Liver (tissue), 9 donors: ENCODE data around the gene PARM1. TPM values are rescaled to one million over a fixed set of nuclear protein-coding genes. Genes with fewer than 3 reads are reported as not detected.
"Not testable (repeated sequence)": the region's sequence is repeated elsewhere in the genome, so short reads cannot be mapped to it uniquely, and the experiment has no call there.

Source experiments
- DNase-seq: peaks from one replicate; pipeline ENCODE4 v3.0.0-alpha.2; 2017; ENCODE audit warnings: low spot score
- H3K27ac ChIP-seq, 2 donors: one replicate each; pipeline ENCODE4 v1.7.0; 2013; ENCODE audit warnings: inconsistent platforms in 2 of 2, low read length in 2 of 2, control low read depth in 1 of 2, low read depth in 1 of 2, mild to moderate bottlenecking in 1 of 2
- H3K27me3 ChIP-seq, 4 donors: one replicate each; pipeline versions ENCODE4 v1.6.1 to v1.7.0; 2013; ENCODE audit warnings: low read length in 3 of 4, inconsistent platforms in 1 of 4, mild to moderate bottlenecking in 1 of 4, moderate library complexity in 1 of 4; ENCODE audit not compliant: control insufficient read depth in 4 of 4, insufficient read depth in 4 of 4
- H3K36me3 ChIP-seq, 4 donors: one replicate each; pipeline versions ENCODE4 v1.6.1 to v1.7.0; 2013; ENCODE audit warnings: low read length in 3 of 4, mild to moderate bottlenecking in 3 of 4, low read depth in 1 of 4, moderate library complexity in 1 of 4; ENCODE audit not compliant: control insufficient read depth in 4 of 4, insufficient read depth in 3 of 4
- H3K4me1 ChIP-seq, 4 donors: one replicate each; pipeline versions ENCODE4 v1.6.1 to v1.7.0; 2013; ENCODE audit warnings: low read length in 3 of 4, mild to moderate bottlenecking in 3 of 4, moderate library complexity in 1 of 4; ENCODE audit not compliant: control insufficient read depth in 4 of 4, insufficient read depth in 4 of 4
- H3K4me3 ChIP-seq, 3 donors: one replicate each; pipeline versions ENCODE4 v1.6.1 to v1.7.0; 2013; ENCODE audit warnings: low read length in 3 of 3, control low read depth in 1 of 3, low read depth in 1 of 3, mild to moderate bottlenecking in 1 of 3
- H3K9ac ChIP-seq, 2 donors: one replicate each; pipeline ENCODE4 v1.7.0; 2013; ENCODE audit warnings: low read length in 2 of 2, mild to moderate bottlenecking in 2 of 2, moderate library complexity in 2 of 2, control low read depth in 1 of 2, low read depth in 1 of 2
- H3K9me3 ChIP-seq, 4 donors: one replicate each; pipeline versions ENCODE4 v1.6.1 to v1.7.0; 2013; ENCODE audit warnings: low read length in 3 of 4; ENCODE audit not compliant: control insufficient read depth in 4 of 4
- ATF3 ChIP-seq: IDR thresholded peaks from 2 replicates; pipeline ENCODE4 v1.6.1; 2016; ENCODE audit warnings: antibody characterized with exemption
- CTCF ChIP-seq: fragments of 150-350 bp; IDR thresholded peaks from 2 replicates; pipeline ENCODE4 v1.5.1; 2017; ENCODE audit warnings: improper control_type of control experiment, low read depth, low read length; ENCODE audit not compliant: missing input control
- EGR1 ChIP-seq, 2 donors: IDR thresholded peaks; 2 replicates each; pipeline ENCODE4 v1.6.1; 2016 to 2018; ENCODE audit warnings: antibody characterized with exemption in 2 of 2, low read depth in 2 of 2
- FOXA2 ChIP-seq: IDR thresholded peaks from 2 replicates; pipeline ENCODE4 v1.6.1; 2016; ENCODE audit warnings: antibody characterized with exemption
- GABPA ChIP-seq, 2 donors: IDR thresholded peaks in 1 of 2; conservative IDR thresholded peaks in 1 of 2; 2 replicates each; pipeline ENCODE4 v1.6.1; 2016; ENCODE audit warnings: antibody characterized with exemption in 2 of 2, mild to moderate bottlenecking in 1 of 2, moderate library complexity in 1 of 2
- HNF4A ChIP-seq, 2 donors: conservative IDR thresholded peaks; 2 replicates each; pipeline ENCODE4 v1.6.1; 2016; ENCODE audit warnings: antibody characterized with exemption in 2 of 2, mild to moderate bottlenecking in 2 of 2
- JUND ChIP-seq, 2 donors: IDR thresholded peaks; 2 replicates each; pipeline ENCODE4 v1.6.1; 2016; ENCODE audit warnings: antibody characterized with exemption in 2 of 2
- MAX ChIP-seq: IDR thresholded peaks from 2 replicates; pipeline ENCODE4 v1.6.1; 2016; ENCODE audit warnings: antibody characterized with exemption
- NR2F2 ChIP-seq: IDR thresholded peaks from 2 replicates; pipeline ENCODE4 v1.6.1; 2016; ENCODE audit warnings: antibody characterized with exemption
- REST ChIP-seq: IDR thresholded peaks from 2 replicates; pipeline ENCODE4 v1.6.1; 2016; ENCODE audit warnings: antibody characterized with exemption, mild to moderate bottlenecking
- RXRA ChIP-seq, 2 donors: IDR thresholded peaks; 2 replicates each; pipeline ENCODE4 v1.6.1; 2017 to 2018; ENCODE audit warnings: antibody characterized with exemption in 2 of 2, mild to moderate bottlenecking in 1 of 2
- YY1 ChIP-seq: IDR thresholded peaks from 2 replicates; pipeline ENCODE4 v1.6.1; 2016; ENCODE audit warnings: antibody characterized with exemption, mild to moderate bottlenecking
- ZBTB33 ChIP-seq: IDR thresholded peaks from 2 replicates; pipeline ENCODE4 v1.6.1; 2016; ENCODE audit warnings: antibody characterized with exemption
- WGBS: extraction: QIAGEN DNeasy Blood & Tissue Kit; methylation state at CpG from one replicate; pipeline ENCODE4 v1.1.7; 2013; 5-methylcytosine and 5-hydroxymethylcytosine counted together
- polyA plus RNA-seq, 2 donors: library from polyadenylated mRNA; stranded (reverse) in 1 of 2; unstranded in 1 of 2; fragments of 200-250 nt in 1 of 2; fragments of >200 nt in 1 of 2; fragmentation: Nextera tagmentation in 1 of 2; extraction: Ambion mirVana in 1 of 2; gene quantifications; one replicate each; pipeline versions ENCODE4 v1.2.1 to v1.2.3, GENCODE V29; 2013 to 2015
- total RNA-seq, 2 donors: library from RNA; depleted of rRNA; stranded (reverse); fragments of >200 nt; gene quantifications; one replicate each; pipeline ENCODE4 v1.2.3, GENCODE V29; 2014
- donor health status: healthy.
- donor health status: healthy.
- donor health status: healthy.
- donor health status: healthy.
- donor health status: healthy.

Gene PARM1
- total and polyA plus RNA-seq, 4 donors = 0.42 to 2.2 (median 0.74) TPM

- TF ChIP-seq RXRA (IDR thresholded peaks at IDR 0.05) (no peak), EGR1 (IDR thresholded peaks at IDR 0.05; ENCODE audit: low read depth in 2 of 2) (no peak), REST (no peak), MAX (no peak), ATF3 (no peak), JUND (IDR thresholded peaks at IDR 0.05) (no peak), HNF4A (conservative IDR thresholded peaks at IDR 0.05) (no peak)
- H3K9me3 ChIP-seq = peaks cover 0 to 6% (median 0%) of the 10 kb centered on the region in 4 donors
- H3K4me3 ChIP-seq = no peak overlapping the region
- no peaks in the 10 kb centered on the region for H3K4me1 ChIP-seq
- no peaks in the 10 kb centered on the region for H3K36me3 ChIP-seq
- H3K9ac ChIP-seq = no peak overlapping the region
- no peak for DNase-seq
- H3K27ac ChIP-seq = no peak overlapping the region
- H3K27me3 ChIP-seq = no peaks in the 10 kb centered on the region
- WGBS = 69% methylated on average over 2 of the region's 2 CpGs
Measured at GRCh38 chr4:74990276-74990875, 57.5 kb downstream of the PARM1 start.

GRCh38 chr4:74994436-74994835 lies 61.5 kb downstream of the PARM1 start:
- not testable (repeated sequence) for H3K4me3 ChIP-seq, H3K36me3 ChIP-seq, H3K9ac ChIP-seq, DNase-seq, H3K4me1 ChIP-seq, H3K9me3 ChIP-seq, H3K27ac ChIP-seq, H3K27me3 ChIP-seq
- WGBS = 95% methylated on average over 2 of the region's 2 CpGs

GRCh38 chr4:74996996-74997395 lies 64.1 kb downstream of the PARM1 start:
- Histone ChIP-seq H3K36me3 (no peaks in the 10 kb centered on the region), H3K27me3 (no peaks in the 10 kb centered on the region), H3K9me3 (peaks cover 0 to 3% (median 0%) of the 10 kb centered on the region in 4 donors), H3K4me1 (no peaks in the 10 kb centered on the region), H3K9ac (no peak overlapping the region), H3K27ac (no peak overlapping the region), H3K4me3 (no peak overlapping the region)
- TF ChIP-seq FOXA2 (no peak), CTCF (no peak), MAX (no peak), NR2F2 (no peak), YY1 (no peak), ZBTB33 (no peak), EGR1 (IDR thresholded peaks at IDR 0.05; ENCODE audit: low read depth in 2 of 2) (no peak), GABPA (IDR thresholded peaks at IDR 0.05 in 1 of 2, conservative IDR thresholded peaks at IDR 0.05 in 1 of 2) (no peak), REST (no peak)
- no peak for DNase-seq
- 34% methylated on average over 1 of the region's 1 CpG for whole genome bisulfite sequencing
